WI38 (cell line): ENCODE data around the gene SEMA6D.

Experiments used
- H3K4me3 ChIP-seq: 2 replicates; pipeline ENCODE4 v1.5.1; 2011; ENCODE audit warnings: low read depth, mild to moderate bottlenecking, control low read depth, low read length
- TF ChIP-seq, protein P1 (sequence below): IDR thresholded peaks from 2 replicates; pipeline ENCODE4 v1.5.1; 2012; ENCODE audit warnings: low read depth, mild to moderate bottlenecking, control low read depth, low read length

SEMA6D gene

DNA sequence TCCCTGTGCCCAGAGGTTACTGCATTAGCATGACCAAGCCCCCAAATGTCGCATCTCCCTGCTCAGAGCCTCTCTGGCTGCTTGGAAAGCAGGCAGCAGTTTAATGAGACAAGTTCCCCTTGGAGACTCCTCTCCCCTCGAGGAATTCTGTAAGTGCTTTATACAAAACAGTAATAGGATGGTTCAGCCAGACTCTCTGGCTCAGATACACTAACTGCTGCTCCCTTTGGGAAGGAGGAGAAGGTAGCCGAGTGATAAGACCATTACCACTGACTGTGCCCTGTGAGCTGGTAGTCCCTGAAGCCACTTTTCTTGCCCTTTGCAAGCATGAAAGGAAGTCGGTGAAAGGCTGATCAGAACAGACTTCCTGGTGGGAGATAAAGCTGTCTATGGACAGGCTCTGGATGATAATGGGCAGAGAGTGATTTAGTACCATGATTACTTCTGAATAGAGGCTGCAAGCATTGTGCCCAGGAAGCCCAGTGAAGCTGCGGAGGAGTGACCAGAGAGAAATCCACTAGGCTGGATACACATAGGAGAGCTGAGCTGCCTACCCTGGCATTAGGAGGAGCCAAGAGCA lies 100.8 kb downstream of the SEMA6D start:
- TF ChIP-seq, protein P1, sequence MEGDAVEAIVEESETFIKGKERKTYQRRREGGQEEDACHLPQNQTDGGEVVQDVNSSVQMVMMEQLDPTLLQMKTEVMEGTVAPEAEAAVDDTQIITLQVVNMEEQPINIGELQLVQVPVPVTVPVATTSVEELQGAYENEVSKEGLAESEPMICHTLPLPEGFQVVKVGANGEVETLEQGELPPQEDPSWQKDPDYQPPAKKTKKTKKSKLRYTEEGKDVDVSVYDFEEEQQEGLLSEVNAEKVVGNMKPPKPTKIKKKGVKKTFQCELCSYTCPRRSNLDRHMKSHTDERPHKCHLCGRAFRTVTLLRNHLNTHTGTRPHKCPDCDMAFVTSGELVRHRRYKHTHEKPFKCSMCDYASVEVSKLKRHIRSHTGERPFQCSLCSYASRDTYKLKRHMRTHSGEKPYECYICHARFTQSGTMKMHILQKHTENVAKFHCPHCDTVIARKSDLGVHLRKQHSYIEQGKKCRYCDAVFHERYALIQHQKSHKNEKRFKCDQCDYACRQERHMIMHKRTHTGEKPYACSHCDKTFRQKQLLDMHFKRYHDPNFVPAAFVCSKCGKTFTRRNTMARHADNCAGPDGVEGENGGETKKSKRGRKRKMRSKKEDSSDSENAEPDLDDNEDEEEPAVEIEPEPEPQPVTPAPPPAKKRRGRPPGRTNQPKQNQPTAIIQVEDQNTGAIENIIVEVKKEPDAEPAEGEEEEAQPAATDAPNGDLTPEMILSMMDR: no peak
- H3K4me3 ChIP-seq: no peak overlapping the region

DNA sequence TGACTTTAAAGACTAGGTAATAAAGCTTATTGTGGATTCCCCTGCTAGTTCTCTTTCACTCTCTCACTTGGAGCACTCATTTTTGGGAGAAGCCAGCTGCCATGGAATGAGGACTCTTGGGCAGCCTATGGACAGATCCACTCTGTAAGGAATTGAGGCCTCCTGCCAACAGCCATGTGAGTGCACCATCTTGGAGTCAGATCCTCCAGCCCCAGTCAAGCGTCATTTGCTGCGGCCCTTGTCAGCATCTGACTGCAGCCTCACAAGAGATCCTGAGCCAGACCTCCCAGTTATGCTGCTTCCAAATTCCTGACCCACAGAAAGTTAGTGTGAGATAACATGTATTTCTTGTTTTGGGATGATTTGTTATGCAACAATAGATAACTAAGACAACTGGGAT lies 101.9 kb downstream of the SEMA6D start:
- no peak overlapping the region for H3K4me3 ChIP-seq
- TF ChIP-seq, protein P1: no peak

DNA sequence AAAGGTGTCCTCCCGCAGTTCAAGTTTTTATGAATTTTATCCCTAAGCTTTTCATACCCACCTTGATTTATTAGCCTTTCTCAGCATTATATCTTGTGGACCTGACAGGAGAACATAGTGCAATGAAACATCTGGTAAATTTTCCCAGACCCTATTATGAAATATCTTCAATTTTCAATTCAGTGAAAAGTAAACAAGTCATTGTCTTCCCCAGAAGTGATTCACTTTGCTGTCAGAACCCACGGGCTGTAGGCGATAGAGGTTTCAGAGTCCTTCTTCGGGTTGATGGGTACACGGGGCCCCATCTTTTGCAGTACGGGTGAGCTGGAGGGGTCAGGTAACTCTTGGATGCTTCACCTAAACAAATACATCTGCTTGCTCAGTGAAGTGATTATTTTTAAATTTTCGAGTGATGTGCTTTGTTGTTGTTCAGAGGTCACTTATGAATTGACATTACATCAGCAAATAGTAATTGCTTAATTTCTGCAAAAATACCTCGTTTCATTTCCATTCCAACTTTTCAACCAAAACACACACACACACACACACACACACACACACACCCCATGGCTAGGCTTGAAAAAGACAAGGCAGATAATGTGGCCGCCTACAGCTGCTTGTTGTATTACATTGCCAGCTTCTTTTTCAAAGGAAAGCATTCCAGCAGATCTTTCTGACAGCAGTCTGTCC lies 102.9 kb downstream of the SEMA6D start:
- H3K4me3 ChIP-seq: no peak overlapping the region
- TF ChIP-seq, protein P1: no peak

DNA sequence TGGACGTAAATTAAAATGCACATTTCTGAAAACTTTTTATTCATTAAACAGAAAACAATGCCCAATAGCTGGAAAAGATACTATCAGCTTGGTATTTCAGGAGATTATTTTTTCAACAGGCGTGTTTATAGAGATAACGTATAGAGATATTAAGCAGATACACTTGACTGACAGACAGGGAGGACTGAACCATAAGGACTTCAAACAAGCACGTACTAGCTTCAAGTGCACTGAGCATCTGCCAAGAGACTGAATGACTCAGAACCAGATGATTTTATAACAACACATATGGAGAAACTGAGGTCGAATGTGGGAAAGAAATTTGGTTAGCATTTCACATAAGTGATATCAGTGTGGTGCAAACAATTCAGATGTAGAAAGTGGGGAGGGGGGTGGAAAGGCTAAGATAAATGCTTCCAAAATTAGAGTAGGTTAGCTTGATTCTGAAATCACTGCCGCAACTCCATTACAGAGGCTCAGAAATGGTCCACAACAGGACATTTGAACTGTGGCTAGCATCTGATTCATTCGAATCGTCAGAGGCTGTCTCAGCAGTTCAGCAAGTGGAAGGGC lies 103.5 kb downstream of the SEMA6D start:
- H3K4me3 ChIP-seq: no peak overlapping the region
- TF ChIP-seq, protein P1: no peak

DNA sequence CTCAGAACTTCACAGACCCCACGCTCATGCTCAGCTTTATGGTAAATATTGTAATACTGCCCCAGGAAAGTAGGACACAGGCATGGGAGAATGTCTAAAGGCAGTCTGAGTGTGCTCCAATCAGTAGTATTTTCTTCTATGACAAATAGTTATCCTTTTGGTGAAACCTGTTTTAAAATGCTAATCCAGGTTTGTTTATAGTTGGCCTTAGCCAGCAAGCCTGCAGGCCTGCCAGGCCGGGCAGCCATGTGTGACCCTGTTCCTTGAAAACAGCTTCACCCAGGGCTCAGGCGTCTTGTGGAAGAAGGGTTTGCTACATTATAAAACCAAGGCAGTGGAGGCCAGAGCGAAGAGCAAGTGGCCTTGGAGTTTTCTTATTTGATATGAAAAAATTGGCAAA lies 104.7 kb downstream of the SEMA6D start:
- no peak overlapping the region for H3K4me3 ChIP-seq
- TF ChIP-seq, protein P1: no peak
